Loucy (cell line): ENCODE results near the gene SLCO1C1.

Source experiments
- CTCF ChIP-seq: fragments of 200-600 bp; sonication (generic); conservative IDR thresholded peaks from 2 replicates; pipeline ENCODE4 v1.5.1; 2014; ENCODE audit warnings: mild to moderate bottlenecking, antibody characterized with exemption, low read length
- EZH2phosphoT487 ChIP-seq: fragments of 200-600 bp; IDR thresholded peaks from 2 replicates; pipeline ENCODE4 v1.6.1; 2018; ENCODE audit warnings: antibody characterized with exemption, mild to moderate bottlenecking, moderate library complexity, borderline replicate concordance

- TF ChIP-seq CTCF: no peak
- TF ChIP-seq EZH2phosphoT487: no peak
Observed at GRCh38 chr12:20657496-20657895, 37.6 kb upstream of the SLCO1C1 start.
